Measurements from ENCODE around the gene CENPP.

The CENPP gene

GRCh38 chr9:92636627-92637026 lies 310.9 kb downstream of the CENPP start:
- Histone ChIP-seq H3K79me2 (ENCODE audit: insufficient read depth, low read length) (no peaks in the 10 kb centered on the region), H3K4me1 (ENCODE audit: insufficient read depth, low read length, severe bottlenecking) (no peaks in the 10 kb centered on the region), H3K4me2 (ENCODE audit: low read length) (no peak overlapping the region), H3K9me2 (ENCODE audit: low read depth, low read length) (no peaks in the 10 kb centered on the region), H3K27me3 (ENCODE audit: insufficient read depth, low read length) (no peaks in the 10 kb centered on the region), H3K27ac (ENCODE audit: low read depth, low read length, poor library complexity, severe bottlenecking) (no peak overlapping the region), H3F3A (ENCODE audit: insufficient read depth, low read length) (no peaks in the 10 kb centered on the region), H3K36me3 (ENCODE audit: insufficient read depth, low read length) (peaks cover 92% of the 10 kb centered on the region), H3K4me3 (ENCODE audit: low read depth, low read length, poor library complexity, severe bottlenecking) (no peak overlapping the region), H2AFZ (ENCODE audit: low read length) (no peak overlapping the region), H3K9ac (ENCODE audit: low read length) (no peak overlapping the region), H3K9me3 (ENCODE audit: low read length) (no peaks in the 10 kb centered on the region), H4K20me1 (ENCODE audit: insufficient read depth, low read length) (no peaks in the 10 kb centered on the region)
- TF ChIP-seq EZH2 (IDR thresholded peaks at IDR 0.05; ENCODE audit: borderline replicate concordance, low read length) (no peak), CTCF (IDR thresholded peaks at IDR 0.05; ENCODE audit: low read length) (no peak; the same call in 1 of the 2 replicates)

DNA sequence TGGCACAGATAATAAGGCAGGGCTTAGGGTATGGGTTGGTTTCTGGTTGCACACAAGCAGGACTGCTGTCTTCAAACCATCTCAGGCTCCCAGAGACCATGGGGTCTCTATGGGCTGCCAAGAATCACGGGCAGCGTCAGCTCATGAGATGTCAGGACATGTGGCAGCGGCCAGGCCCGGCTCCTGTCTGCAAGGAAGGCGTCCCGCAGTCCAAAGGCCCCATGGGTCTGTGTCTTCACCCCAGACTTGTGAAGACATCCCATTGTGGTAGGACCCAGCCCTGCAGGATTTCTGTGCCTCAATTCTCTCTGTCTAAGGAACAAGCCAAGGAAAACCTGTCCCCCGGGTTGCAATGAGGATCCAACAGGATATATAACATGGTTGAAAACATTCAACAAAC lies 311.6 kb downstream of the CENPP start:
- Histone ChIP-seq H3K9me2 (ENCODE audit: low read depth, low read length) (no peaks in the 10 kb centered on the region), H3F3A (ENCODE audit: insufficient read depth, low read length) (no peaks in the 10 kb centered on the region), H4K20me1 (ENCODE audit: insufficient read depth, low read length) (no peaks in the 10 kb centered on the region), H3K4me2 (ENCODE audit: low read length) (no peak overlapping the region), H3K36me3 (ENCODE audit: insufficient read depth, low read length) (peaks cover 93% of the 10 kb centered on the region), H3K4me3 (ENCODE audit: low read depth, low read length, poor library complexity, severe bottlenecking) (no peak overlapping the region), H3K27ac (ENCODE audit: low read depth, low read length, poor library complexity, severe bottlenecking) (no peak overlapping the region), H2AFZ (ENCODE audit: low read length) (no peak overlapping the region), H3K27me3 (ENCODE audit: insufficient read depth, low read length) (no peaks in the 10 kb centered on the region), H3K9me3 (ENCODE audit: low read length) (no peaks in the 10 kb centered on the region), H3K4me1 (ENCODE audit: insufficient read depth, low read length, severe bottlenecking) (no peaks in the 10 kb centered on the region), H3K9ac (ENCODE audit: low read length) (no peak overlapping the region), H3K79me2 (ENCODE audit: insufficient read depth, low read length) (no peaks in the 10 kb centered on the region)
- TF ChIP-seq EZH2 (IDR thresholded peaks at IDR 0.05; ENCODE audit: borderline replicate concordance, low read length) (no peak), CTCF (IDR thresholded peaks at IDR 0.05; ENCODE audit: low read length) (no peak)

DNA sequence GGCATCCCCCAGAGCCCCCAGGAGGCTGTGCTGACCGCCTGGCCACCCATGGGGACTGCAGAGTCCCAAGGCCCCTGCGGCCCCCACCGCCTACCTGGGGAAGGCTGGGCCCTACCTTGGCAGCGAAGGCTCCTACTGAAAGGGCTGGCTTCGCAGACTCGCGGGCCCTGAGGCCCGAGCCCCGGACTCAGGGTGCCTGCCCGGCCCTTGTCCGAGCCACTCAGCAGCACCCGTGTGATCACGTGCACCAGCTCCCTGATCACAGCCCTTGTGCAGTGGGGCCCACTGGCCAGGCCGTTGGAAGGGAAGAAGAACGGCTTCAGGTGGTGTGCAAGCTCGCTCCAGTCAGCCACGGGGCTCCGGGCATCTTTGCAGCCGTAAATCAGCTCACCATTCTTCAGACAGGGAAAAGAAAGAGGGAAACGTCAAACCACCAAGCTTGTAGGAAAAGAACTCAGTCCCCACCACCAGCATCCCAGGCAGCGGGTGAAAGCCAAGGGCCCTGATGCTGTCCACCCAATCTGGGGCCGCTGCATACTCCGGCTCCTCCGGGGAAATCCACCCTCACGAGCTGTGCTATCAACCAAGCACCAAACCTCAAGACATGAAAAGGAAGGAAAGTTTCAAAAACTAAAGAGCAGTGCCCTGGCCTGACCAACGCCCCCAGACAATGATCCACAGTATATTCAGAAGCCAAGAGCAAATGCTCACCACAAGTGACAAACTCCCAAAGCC lies 312.3 kb downstream of the CENPP start:
- Histone ChIP-seq H3K9me3 (ENCODE audit: low read length) (no peaks in the 10 kb centered on the region), H3K9me2 (ENCODE audit: low read depth, low read length) (no peaks in the 10 kb centered on the region), H4K20me1 (ENCODE audit: insufficient read depth, low read length) (no peaks in the 10 kb centered on the region), H3K4me2 (ENCODE audit: low read length) (no peak overlapping the region), H3K27ac (ENCODE audit: low read depth, low read length, poor library complexity, severe bottlenecking) (no peak overlapping the region), H2AFZ (ENCODE audit: low read length) (no peak overlapping the region), H3K36me3 (ENCODE audit: insufficient read depth, low read length) (peaks cover 93% of the 10 kb centered on the region), H3K9ac (ENCODE audit: low read length) (no peak overlapping the region), H3K4me3 (ENCODE audit: low read depth, low read length, poor library complexity, severe bottlenecking) (no peak overlapping the region), H3K27me3 (ENCODE audit: insufficient read depth, low read length) (no peaks in the 10 kb centered on the region), H3K79me2 (ENCODE audit: insufficient read depth, low read length) (no peaks in the 10 kb centered on the region), H3K4me1 (ENCODE audit: insufficient read depth, low read length, severe bottlenecking) (no peaks in the 10 kb centered on the region), H3F3A (ENCODE audit: insufficient read depth, low read length) (no peaks in the 10 kb centered on the region)
- TF ChIP-seq CTCF (IDR thresholded peaks at IDR 0.05; ENCODE audit: low read length), result no peak
- no peak for TF ChIP-seq EZH2 (IDR thresholded peaks at IDR 0.05; ENCODE audit: borderline replicate concordance, low read length)

Measured in OCI-LY1 (cell line).